Uterus (tissue), 4 donors: ENCODE data around the gene HNRNPUL2. TPM values are rescaled to one million over a fixed set of nuclear protein-coding genes. Genes with fewer than 3 reads are reported as not detected.
A peak's percentile ranks its signal among the peaks of the same experiment; 100 is the strongest.
"Not testable (repeated sequence)": the region's sequence is repeated elsewhere in the genome, so short reads cannot be mapped to it uniquely, and the experiment has no call there.

ENCODE experiments used
- DNase-seq, 2 donors: peaks; one replicate each; pipeline ENCODE4 v3.0.0-alpha.2; 2019 to 2020
- H3K27ac ChIP-seq, 2 donors: fragments of 200-600 bp; sonication (generic); 1 replicate in 1 of 2; 2 replicates in 1 of 2; pipeline ENCODE4 v1.5.1; 2016 to 2018
- H3K27me3 ChIP-seq, 2 donors: fragments of 200-600 bp; sonication (generic); one replicate each; pipeline ENCODE4 v1.5.1; 2018 to 2019; ENCODE audit warnings: control low read depth in 1 of 2
- H3K36me3 ChIP-seq, 2 donors: fragments of 200-600 bp; sonication (generic); one replicate each; pipeline ENCODE4 v1.5.1; 2019; ENCODE audit warnings: control low read depth in 1 of 2
- H3K4me1 ChIP-seq, 2 donors: fragments of 200-600 bp; sonication (generic); one replicate each; pipeline ENCODE4 v1.5.1; 2018 to 2019; ENCODE audit warnings: control low read depth in 1 of 2
- H3K4me3 ChIP-seq, 2 donors: fragments of 200-600 bp; sonication (generic); 1 replicate in 1 of 2; 2 replicates in 1 of 2; pipeline ENCODE4 v1.5.1; 2018 to 2019; ENCODE audit warnings: mild to moderate bottlenecking in 1 of 2
- H3K9me3 ChIP-seq, 2 donors: fragments of 200-600 bp; sonication (generic); one replicate each; pipeline ENCODE4 v1.5.1; 2019; ENCODE audit warnings: control low read depth in 1 of 2
- CTCF ChIP-seq, 4 experiments: fragments of 200-600 bp in 2 of 4; fragments of 450-650 bp in 2 of 4; sonication (generic) in 2 of 4; IDR thresholded peaks; one replicate each; pipeline ENCODE4 v1.5.1; 2016 to 2019; ENCODE audit warnings: antibody characterized with exemption in 4 of 4, mild to moderate bottlenecking in 2 of 4, moderate library complexity in 1 of 4
- POLR2A ChIP-seq, 2 donors: fragments of 450-650 bp; IDR thresholded peaks; one replicate each; pipeline ENCODE4 v1.6.1; 2016; ENCODE audit warnings: antibody characterized with exemption in 2 of 2, mild to moderate bottlenecking in 1 of 2, moderate library complexity in 1 of 2
- intact Hi-C: fragments of 100-400 bp; cut with DNase I; formaldehyde crosslinking; loops from one replicate; pipeline ENCODE4 v1.15.1; 2023; ENCODE audit warnings: low total_unique reads
- total RNA-seq, 4 donors: library from RNA; depleted of rRNA in 3 of 4; stranded (reverse); fragments of >200 nt in 3 of 4; gene quantifications; one replicate each; pipeline versions ENCODE4 v1.1.0 to v1.2.4, GENCODE V29; 2014 to 2023
- donor health status: DM: yes; HTN: yes; CAD: no.

Gene HNRNPUL2
- total RNA-seq, 4 donors from 2014 or later = 17.7 to 58.3 (median 21.3) TPM

- no peaks in the 10 kb centered on the region for H3K27me3 ChIP-seq
- DNase-seq = no peak
- H3K4me1 ChIP-seq = peaks cover 0 to 5% of the 10 kb centered on the region in 2 donors
- no peaks in the 10 kb centered on the region for H3K9me3 ChIP-seq
- intact Hi-C loops = no loop called here
- H3K36me3 ChIP-seq = no peaks in the 10 kb centered on the region
- no peak for TF ChIP-seq CTCF (IDR thresholded peaks at IDR 0.05)
- no peak for TF ChIP-seq POLR2A (IDR thresholded peaks at IDR 0.05)
- peak overlapping the region; percentile 69 to 83 for H3K4me3 ChIP-seq
- peak overlapping the region; percentile 91 to 92 for H3K27ac ChIP-seq
These were observed 25.9 kb upstream of the HNRNPUL2 start for GRCh38 chr11:62752994-62753735.

DNA sequence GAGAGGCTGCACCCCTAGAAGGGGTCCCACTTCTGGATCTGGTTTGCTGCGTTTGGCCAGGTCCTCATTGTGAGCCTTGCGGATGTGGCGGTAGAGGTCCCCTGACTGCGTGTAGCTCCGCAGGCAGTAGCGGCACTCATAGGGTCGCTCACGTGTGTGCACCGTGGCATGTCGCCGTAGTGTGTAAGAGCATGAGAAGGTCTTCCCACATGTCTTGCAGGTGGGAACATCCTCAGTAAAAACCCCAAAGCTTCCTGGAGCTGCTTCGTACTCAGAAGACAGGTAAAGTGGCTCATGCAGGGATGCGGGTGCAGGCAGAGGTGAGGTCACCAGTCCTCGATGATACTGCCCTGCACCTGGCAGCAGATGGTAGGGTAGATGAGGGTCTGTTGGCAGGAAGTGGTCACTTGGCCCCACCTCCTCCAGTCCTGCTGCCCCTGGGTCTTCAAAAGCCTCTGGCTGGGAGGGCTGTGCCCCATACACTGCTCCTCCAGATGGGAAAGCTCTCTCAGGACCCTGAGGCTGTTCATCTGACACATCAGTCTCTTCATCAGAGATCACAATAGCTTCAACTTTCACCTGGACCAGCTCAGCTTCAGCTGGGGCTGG, 25.0 kb upstream of the HNRNPUL2 start:
- intact Hi-C loops = no loop called here
- Histone ChIP-seq H3K4me1 (peaks cover 0 to 5% of the 10 kb centered on the region in 2 donors), H3K4me3 (no peak overlapping the region), H3K27ac (no peak overlapping the region), H3K36me3 (no peaks in the 10 kb centered on the region), H3K27me3 (no peaks in the 10 kb centered on the region), H3K9me3 (no peaks in the 10 kb centered on the region)
- TF ChIP-seq CTCF (IDR thresholded peaks at IDR 0.05) = no peak
- no peak for TF ChIP-seq POLR2A (IDR thresholded peaks at IDR 0.05)
- no peak for DNase-seq

DNA sequence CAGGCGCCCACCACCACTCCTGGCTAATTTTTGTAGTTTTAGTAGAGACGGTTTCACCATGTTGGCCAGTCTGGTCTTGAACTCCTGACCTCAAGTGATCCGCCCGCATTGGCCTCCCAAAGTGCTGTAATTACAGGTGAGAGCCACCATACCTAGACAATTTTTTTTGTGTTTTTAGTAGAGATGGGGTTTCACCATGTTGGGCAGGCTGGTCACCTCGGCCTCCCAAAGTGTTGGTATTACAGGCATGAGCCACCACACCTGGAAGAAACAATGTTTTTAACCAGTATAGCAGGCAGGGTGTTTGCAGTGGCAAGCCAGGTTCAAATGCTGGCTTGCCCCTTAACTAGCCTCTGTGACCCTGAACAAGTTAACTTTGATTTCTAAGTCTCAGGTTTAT, 22.7 kb upstream of the HNRNPUL2 start:
- H3K27ac ChIP-seq, H3K9me3 ChIP-seq, H3K4me3 ChIP-seq, H3K27me3 ChIP-seq, H3K4me1 ChIP-seq, intact Hi-C loops, H3K36me3 ChIP-seq, DNase-seq: not testable (repeated sequence)

DNA sequence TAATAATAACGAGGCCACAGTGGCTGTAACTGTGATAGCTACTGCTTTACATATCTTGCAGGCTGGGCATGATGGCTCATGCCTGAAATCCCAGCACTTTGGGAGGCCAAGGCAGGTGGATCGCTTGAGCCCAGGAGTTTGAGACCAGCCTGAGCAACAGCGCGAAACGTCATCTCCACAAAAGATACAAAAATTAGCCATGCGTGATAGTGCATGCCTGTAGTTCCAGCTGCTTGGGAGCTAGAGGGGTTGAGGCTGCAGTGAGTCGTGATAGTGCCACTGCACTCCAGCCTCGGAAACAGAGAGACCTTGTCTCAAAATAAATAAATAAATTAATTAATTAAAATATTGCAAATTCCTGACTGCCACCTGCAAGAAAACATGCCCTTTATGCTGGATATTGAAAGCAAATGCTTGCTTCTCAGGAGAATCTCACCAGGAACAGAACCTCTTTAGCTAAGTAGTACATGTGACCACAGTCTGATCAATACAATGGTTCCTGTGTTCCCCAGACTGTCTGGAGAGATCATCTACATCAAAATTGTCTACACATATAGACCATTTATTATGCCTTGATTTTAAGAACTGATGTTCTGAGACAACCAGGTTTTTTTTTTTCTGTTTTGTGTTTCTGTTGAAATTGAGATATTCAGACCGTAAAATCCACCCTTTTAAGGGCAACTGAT, 20.4 kb upstream of the HNRNPUL2 start:
- Histone ChIP-seq H3K36me3 (no peaks in the 10 kb centered on the region), H3K9me3 (no peaks in the 10 kb centered on the region), H3K27me3 (no peaks in the 10 kb centered on the region), H3K27ac (no peak overlapping the region), H3K4me1 (no peaks in the 10 kb centered on the region), H3K4me3 (no peak overlapping the region)
- DNase-seq = no peak
- intact Hi-C loops = no loop called here
- TF ChIP-seq POLR2A (IDR thresholded peaks at IDR 0.05) (no peak), CTCF (IDR thresholded peaks at IDR 0.05) (no peak)

DNA sequence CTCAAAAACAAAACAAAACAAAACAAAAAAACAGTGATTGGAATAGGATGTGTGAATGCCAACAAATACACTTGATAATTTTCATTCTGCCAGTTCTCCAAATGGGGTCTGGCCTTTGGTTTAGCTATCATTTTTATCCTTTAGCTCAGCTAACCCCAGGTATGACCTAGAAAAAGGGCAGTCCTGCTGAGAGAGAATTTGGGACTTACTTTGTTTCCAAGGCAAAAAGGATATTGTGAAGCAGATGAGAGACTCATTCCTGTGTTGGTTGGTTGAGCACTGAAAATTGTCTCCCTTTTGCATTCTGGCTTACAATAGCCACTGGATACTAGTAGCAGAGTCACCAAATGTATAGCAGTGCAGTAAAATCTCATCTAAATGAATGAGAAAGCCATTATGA, 9.9 kb upstream of the HNRNPUL2 start:
- Histone ChIP-seq H3K4me1 (no peaks in the 10 kb centered on the region), H3K9me3 (no peaks in the 10 kb centered on the region), H3K36me3 (no peaks in the 10 kb centered on the region), H3K27ac (no peak overlapping the region), H3K4me3 (no peak overlapping the region), H3K27me3 (no peaks in the 10 kb centered on the region)
- TF ChIP-seq POLR2A (IDR thresholded peaks at IDR 0.05) = no peak
- no peak for TF ChIP-seq CTCF (IDR thresholded peaks at IDR 0.05)
- DNase-seq = no peak
- intact Hi-C loops = no loop called here
